Mesothelial cell of epicardium (in vitro differentiated cells): Measurements from ENCODE around the gene INTU. TPM values are rescaled to one million over a fixed set of nuclear protein-coding genes. Genes with fewer than 3 reads are reported as not detected.

Experiments
- DNase-seq, 2 experiments: peaks; one replicate each; pipeline ENCODE4 v3.0.0; 2021; ENCODE audit warnings: low spot score in 2 of 2; ENCODE audit not compliant: unreplicated experiment in 2 of 2
- H3K27ac Mint-ChIP-seq: 2 replicates; pipeline ENCODE4 v1.8.0; 2021; ENCODE audit warnings: mixed read lengths
- H3K27me3 Mint-ChIP-seq: 2 replicates; pipeline ENCODE4 v1.8.0; 2021; ENCODE audit warnings: low read depth, mixed read lengths
- H3K36me3 Mint-ChIP-seq: 2 replicates; pipeline ENCODE4 v1.8.0; 2021; ENCODE audit warnings: mixed read lengths
- H3K4me1 Mint-ChIP-seq: 2 replicates; pipeline ENCODE4 v1.8.0; 2021; ENCODE audit warnings: mixed read lengths
- H3K4me3 Mint-ChIP-seq: 2 replicates; pipeline ENCODE4 v1.8.0; 2021; ENCODE audit warnings: mild to moderate bottlenecking, moderate library complexity, mixed read lengths
- H3K9me3 Mint-ChIP-seq: 2 replicates; pipeline ENCODE4 v1.8.0; 2021; ENCODE audit warnings: mixed read lengths
- total RNA-seq: library from RNA; stranded (reverse); gene quantifications from 3 replicates; pipeline ENCODE4 v1.2.1, GENCODE V29; 2021
- TF ChIP-seq, protein P1 (sequence below): fragments of 200-600 bp; sonication (generic); IDR thresholded peaks from one replicate; pipeline ENCODE4 v1.5.0; 2021; ENCODE audit warnings: antibody characterized with exemption; ENCODE audit not compliant: unreplicated experiment

Gene INTU
- total RNA-seq, 1 donor from 2014 or later: 27.7 TPM

GRCh38 chr4:127772769-127773671 lies 140.3 kb downstream of the INTU start:
- Mint-ChIP-seq H3K27me3 (peaks cover 6% of the 10 kb centered on the region), H3K4me1 (peaks cover 15% of the 10 kb centered on the region), H3K27ac (no peak overlapping the region), H3K36me3 (no peaks in the 10 kb centered on the region), H3K4me3 (no peak overlapping the region), H3K9me3 (no peaks in the 10 kb centered on the region)
- no peak for DNase-seq
- TF ChIP-seq, protein P1, sequence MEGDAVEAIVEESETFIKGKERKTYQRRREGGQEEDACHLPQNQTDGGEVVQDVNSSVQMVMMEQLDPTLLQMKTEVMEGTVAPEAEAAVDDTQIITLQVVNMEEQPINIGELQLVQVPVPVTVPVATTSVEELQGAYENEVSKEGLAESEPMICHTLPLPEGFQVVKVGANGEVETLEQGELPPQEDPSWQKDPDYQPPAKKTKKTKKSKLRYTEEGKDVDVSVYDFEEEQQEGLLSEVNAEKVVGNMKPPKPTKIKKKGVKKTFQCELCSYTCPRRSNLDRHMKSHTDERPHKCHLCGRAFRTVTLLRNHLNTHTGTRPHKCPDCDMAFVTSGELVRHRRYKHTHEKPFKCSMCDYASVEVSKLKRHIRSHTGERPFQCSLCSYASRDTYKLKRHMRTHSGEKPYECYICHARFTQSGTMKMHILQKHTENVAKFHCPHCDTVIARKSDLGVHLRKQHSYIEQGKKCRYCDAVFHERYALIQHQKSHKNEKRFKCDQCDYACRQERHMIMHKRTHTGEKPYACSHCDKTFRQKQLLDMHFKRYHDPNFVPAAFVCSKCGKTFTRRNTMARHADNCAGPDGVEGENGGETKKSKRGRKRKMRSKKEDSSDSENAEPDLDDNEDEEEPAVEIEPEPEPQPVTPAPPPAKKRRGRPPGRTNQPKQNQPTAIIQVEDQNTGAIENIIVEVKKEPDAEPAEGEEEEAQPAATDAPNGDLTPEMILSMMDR: no peak

DNA sequence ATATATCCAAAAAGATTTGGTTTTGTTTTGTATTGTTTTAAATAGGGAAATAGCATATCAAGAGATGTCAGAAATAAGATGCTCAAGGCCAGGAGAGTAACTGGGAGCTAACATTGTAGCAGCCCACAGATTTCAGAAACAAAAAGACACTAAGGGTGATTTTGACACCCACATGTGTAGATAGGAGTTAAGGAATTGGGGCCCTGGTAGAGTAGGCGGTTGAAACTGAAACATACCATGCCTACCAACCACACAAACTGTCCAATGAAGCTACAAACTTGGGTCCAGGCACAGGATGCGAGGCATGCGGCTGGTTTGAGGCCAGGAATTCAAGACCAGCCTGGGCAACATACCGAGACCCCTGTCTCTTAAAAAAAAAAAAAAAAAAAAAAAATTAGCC lies 143.1 kb downstream of the INTU start:
- Mint-ChIP-seq H3K27ac (no peak overlapping the region), H3K4me1 (peaks cover 15% of the 10 kb centered on the region), H3K9me3 (no peaks in the 10 kb centered on the region), H3K27me3 (peaks cover 6% of the 10 kb centered on the region), H3K4me3 (no peak overlapping the region), H3K36me3 (no peaks in the 10 kb centered on the region)
- no peak for DNase-seq
- TF ChIP-seq, protein P1: no peak

Other genes with a start within 250 kb of the INTU start
- gene SLC25A31, start 97.4 kb downstream of the INTU start, total RNA-seq: not detected in 3 replicates
- gene HSPA4L, start 149.4 kb downstream of the INTU start, total RNA-seq: 4.3 to 5.2 TPM (median 4.6 TPM) in 3 replicates
- 11.6 to 14.3 TPM (median 14.1 TPM) in 3 replicates for gene PLK4, start 247.9 kb downstream of the INTU start, total RNA-seq